Spleen (tissue), 7 donors: ENCODE data around the gene ZRANB1.

Experiments
- POLR2A ChIP-seq, 3 donors: fragments of 450-650 bp; IDR thresholded peaks; one replicate each; pipeline ENCODE4 v1.5.1; 2017; ENCODE audit warnings: antibody characterized with exemption in 3 of 3, mild to moderate bottlenecking in 1 of 3
- POLR2AphosphoS5 ChIP-seq, 3 donors: sonication (generic); formaldehyde crosslinking; IDR thresholded peaks; one replicate each; pipeline ENCODE4 v1.5.1; 2017; ENCODE audit warnings: antibody characterized with exemption in 3 of 3
- TF ChIP-seq, protein P1 (sequence below), 11 experiments: fragments of 200-600 bp in 7 of 11; fragments of 450-650 bp in 4 of 11; sonication (generic) in 4 of 11; IDR thresholded peaks in 8 of 11; conservative IDR thresholded peaks in 3 of 11; 1 replicate in 7 of 11; 2 replicates in 4 of 11; pipeline versions ENCODE4 v1.4.0 to v1.8.0; 2016 to 2021; ENCODE audit warnings: antibody characterized with exemption in 11 of 11, inconsistent platforms in 4 of 11, mild to moderate bottlenecking in 1 of 11
- donor health status: DM: no; HTN: no; CAD: no; lungs with moderate emphysema.
- donor health status: DM: no; HTN: no; CAD: no.
- donor health status: DM: no; HTN: no; CAD: no.

DNA sequence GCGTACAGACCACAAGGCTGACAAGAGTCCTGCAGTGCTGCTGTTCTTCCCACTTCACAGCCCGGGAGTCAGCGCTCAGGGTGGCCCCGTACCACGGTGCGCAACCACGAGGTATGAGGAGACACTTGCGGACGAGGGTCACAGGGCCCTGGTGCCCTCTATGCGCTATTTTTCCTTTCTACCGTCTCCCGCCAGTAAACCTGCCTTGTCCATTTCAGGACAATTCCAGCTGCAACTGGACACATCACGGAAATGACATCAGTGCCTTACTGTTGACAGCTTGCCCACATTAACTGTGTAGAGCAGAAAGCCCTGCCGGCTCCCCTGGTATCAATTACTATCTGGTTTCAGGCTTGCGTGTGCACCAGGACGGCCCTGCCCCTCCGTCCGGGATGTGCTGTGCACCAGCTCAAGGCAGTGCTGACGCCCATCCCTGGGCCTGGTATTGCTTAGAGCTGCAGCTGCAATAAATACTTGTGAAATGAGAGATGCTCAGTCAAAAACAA is 65.1 kb downstream of the ZRANB1 start:
- TF ChIP-seq, protein P1, sequence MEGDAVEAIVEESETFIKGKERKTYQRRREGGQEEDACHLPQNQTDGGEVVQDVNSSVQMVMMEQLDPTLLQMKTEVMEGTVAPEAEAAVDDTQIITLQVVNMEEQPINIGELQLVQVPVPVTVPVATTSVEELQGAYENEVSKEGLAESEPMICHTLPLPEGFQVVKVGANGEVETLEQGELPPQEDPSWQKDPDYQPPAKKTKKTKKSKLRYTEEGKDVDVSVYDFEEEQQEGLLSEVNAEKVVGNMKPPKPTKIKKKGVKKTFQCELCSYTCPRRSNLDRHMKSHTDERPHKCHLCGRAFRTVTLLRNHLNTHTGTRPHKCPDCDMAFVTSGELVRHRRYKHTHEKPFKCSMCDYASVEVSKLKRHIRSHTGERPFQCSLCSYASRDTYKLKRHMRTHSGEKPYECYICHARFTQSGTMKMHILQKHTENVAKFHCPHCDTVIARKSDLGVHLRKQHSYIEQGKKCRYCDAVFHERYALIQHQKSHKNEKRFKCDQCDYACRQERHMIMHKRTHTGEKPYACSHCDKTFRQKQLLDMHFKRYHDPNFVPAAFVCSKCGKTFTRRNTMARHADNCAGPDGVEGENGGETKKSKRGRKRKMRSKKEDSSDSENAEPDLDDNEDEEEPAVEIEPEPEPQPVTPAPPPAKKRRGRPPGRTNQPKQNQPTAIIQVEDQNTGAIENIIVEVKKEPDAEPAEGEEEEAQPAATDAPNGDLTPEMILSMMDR (IDR thresholded peaks at IDR 0.05 in 8 of 11, conservative IDR thresholded peaks at IDR 0.05 in 3 of 11): no peak
- TF ChIP-seq POLR2AphosphoS5 (IDR thresholded peaks at IDR 0.05) (no peak), POLR2A (IDR thresholded peaks at IDR 0.05) (no peak)
